Germinal center (tissue), 1 donor: ENCODE measurements around the gene TMEM132C.

Source experiments
- DNase-seq: peaks from one replicate; pipeline ENCODE4 v3.0.0; 2012; ENCODE audit warnings: mixed read lengths, low spot score

TMEM132C gene

GRCh38 chr12:128288896-128289295, 21.9 kb downstream of the TMEM132C start:
- DNase-seq, result no peak

GRCh38 chr12:128290938-128291337, 24.0 kb downstream of the TMEM132C start:
- no peak for DNase-seq

GRCh38 chr12:128298091-128298748, 31.2 kb downstream of the TMEM132C start:
- no peak for DNase-seq

GRCh38 chr12:128305336-128305892, 38.4 kb downstream of the TMEM132C start:
- DNase-seq, result no peak

GRCh38 chr12:128307791-128308190, 40.8 kb downstream of the TMEM132C start:
- DNase-seq, result no peak

- DNase-seq, result no peak
Measured at GRCh38 chr12:128312661-128313060, 45.7 kb downstream of the TMEM132C start.

- DNase-seq, result no peak
Measured at GRCh38 chr12:128313931-128314330, 47.0 kb downstream of the TMEM132C start.

GRCh38 chr12:128314611-128315010, 47.6 kb downstream of the TMEM132C start:
- no peak for DNase-seq

- no peak for DNase-seq
Measured at GRCh38 chr12:128316078-128316477, 49.1 kb downstream of the TMEM132C start.

GRCh38 chr12:128316973-128317526, 50.1 kb downstream of the TMEM132C start:
- no peak for DNase-seq

- DNase-seq, result no peak
Measured at GRCh38 chr12:128318341-128318740, 51.4 kb downstream of the TMEM132C start.

- DNase-seq, result no peak
Measured at GRCh38 chr12:128318946-128319345, 52.0 kb downstream of the TMEM132C start.

- no peak for DNase-seq
Measured at GRCh38 chr12:128322341-128322740, 55.4 kb downstream of the TMEM132C start.

- DNase-seq, result no peak
Measured at GRCh38 chr12:128323145-128323920, 56.4 kb downstream of the TMEM132C start.

- DNase-seq, result no peak
Measured at GRCh38 chr12:128325646-128326045, 58.7 kb downstream of the TMEM132C start.

- DNase-seq, result no peak
Measured at GRCh38 chr12:128326406-128326805, 59.4 kb downstream of the TMEM132C start.

- no peak for DNase-seq
Measured at GRCh38 chr12:128328961-128329360, 62.0 kb downstream of the TMEM132C start.

- DNase-seq, result no peak
Measured at GRCh38 chr12:128336204-128337070, 69.5 kb downstream of the TMEM132C start.

GRCh38 chr12:128337071-128337345, 70.0 kb downstream of the TMEM132C start:
- DNase-seq, result no peak

GRCh38 chr12:128337431-128338170, 70.6 kb downstream of the TMEM132C start:
- DNase-seq, result no peak

- no peak for DNase-seq
Measured at GRCh38 chr12:128338386-128339125, 71.6 kb downstream of the TMEM132C start.
